H1 (cell line): ENCODE results near the gene FARSB. TPM values are rescaled to one million over a fixed set of nuclear protein-coding genes. Genes with fewer than 3 reads are reported as not detected.

Experiments used
- CTCF ChIA-PET: fragments of 300-600 bp; sonication (Branson Sonifier 250); formaldehyde crosslinking; loops from one replicate; lab custom pipeline; 2021; ENCODE audit not compliant: partially characterized antibody; lab: Charles Lee
- POLR2A ChIA-PET: fragments of 300-600 bp; sonication (Branson Sonifier 250); formaldehyde crosslinking; loops from one replicate; lab custom pipeline; 2021; ENCODE audit warnings: inconsistent platforms; ENCODE audit not compliant: partially characterized antibody; lab: Charles Lee
- DNase-seq, 2 experiments: peaks; one replicate each; pipeline versions ENCODE4 v3.0.0 to v3.0.0-alpha.2; 2010 to 2022; ENCODE audit warnings: low spot score in 2 of 2, low read depth in 1 of 2, mixed read lengths in 1 of 2
- FAIRE-seq: peaks from 2 replicates; lab custom pipeline; 2011; peaks lifted over from hg19 to GRCh38; lab: Jason Lieb, UNC
- H2AFZ ChIP-seq: 2 replicates; pipeline ENCODE4 v1.8.1; 2012; ENCODE audit warnings: low read length, inconsistent platforms
- H2AK5ac ChIP-seq: 2 replicates; pipeline ENCODE4 v1.6.1; 2013; ENCODE audit warnings: low read depth, low read length
- H2BK120ac ChIP-seq: replicated peaks from 2 replicates; pipeline ENCODE3; 2013; ENCODE audit warnings: low read depth, low read length, inconsistent platforms
- H2BK12ac ChIP-seq: 2 replicates; pipeline ENCODE4 v1.6.1; 2013; ENCODE audit warnings: low read depth, low read length
- H2BK15ac ChIP-seq: 2 replicates; pipeline ENCODE4 v1.6.1; 2013; ENCODE audit warnings: low read length
- H2BK20ac ChIP-seq: 2 replicates; pipeline ENCODE4 v1.6.1; 2013; ENCODE audit warnings: low read length
- H2BK5ac ChIP-seq: 2 replicates; pipeline ENCODE4 v1.6.1; 2013; ENCODE audit warnings: low read depth, low read length
- H3K14ac ChIP-seq: 2 replicates; pipeline ENCODE4 v1.6.1; 2013; ENCODE audit warnings: inconsistent platforms; ENCODE audit not compliant: insufficient read length
- H3K18ac ChIP-seq: 2 replicates; pipeline ENCODE4 v1.6.1; 2013; ENCODE audit warnings: low read length; ENCODE audit errors: extremely low read depth
- H3K23ac ChIP-seq: 2 replicates; pipeline ENCODE4 v1.6.1; 2013; ENCODE audit warnings: inconsistent platforms; ENCODE audit not compliant: insufficient read length
- H3K23me2 ChIP-seq: 2 replicates; pipeline ENCODE4 v1.6.1; 2013; ENCODE audit warnings: low read depth, low read length
- H3K27ac ChIP-seq: 2 replicates; pipeline ENCODE4 v1.6.1; 2011; ENCODE audit warnings: low read depth, low read length, inconsistent platforms
- H3K27me3 ChIP-seq, 4 experiments: replicated peaks in 1 of 4; 1 replicate in 1 of 4; 2 replicates in 3 of 4; pipeline versions ENCODE4 v1.6.1 to v1.8.1; 2011 to 2013; ENCODE audit warnings: low read length in 3 of 4, mild to moderate bottlenecking in 3 of 4, inconsistent platforms in 2 of 4, mixed read lengths in 2 of 4, moderate library complexity in 1 of 4; ENCODE audit not compliant: control insufficient read depth in 3 of 4, insufficient read depth in 3 of 4; ENCODE audit errors: extremely low read depth in 1 of 4
- H3K36me3 ChIP-seq, 4 experiments: 2 replicates each; pipeline versions ENCODE4 v1.6.1 to v1.8.1; 2011 to 2013; ENCODE audit warnings: mild to moderate bottlenecking in 4 of 4, low read length in 3 of 4, moderate library complexity in 2 of 4, control low read depth in 1 of 4, inconsistent platforms in 1 of 4; ENCODE audit not compliant: insufficient read depth in 4 of 4, control insufficient read depth in 2 of 4
- H3K4ac ChIP-seq: replicated peaks from 2 replicates; pipeline ENCODE3; 2013; ENCODE audit warnings: low read length, low read depth, mixed read lengths, inconsistent platforms; ENCODE audit not compliant: insufficient read length
- H3K4me1 ChIP-seq, 4 experiments: replicated peaks in 1 of 4; 1 replicate in 1 of 4; 2 replicates in 3 of 4; pipeline versions ENCODE4 v1.6.1 to v1.8.1; 2011 to 2013; ENCODE audit warnings: low read length in 3 of 4, inconsistent platforms in 2 of 4, mixed read lengths in 1 of 4; ENCODE audit not compliant: insufficient read depth in 4 of 4, control insufficient read depth in 3 of 4
- H3K4me2 ChIP-seq, 2 experiments: 2 replicates each; pipeline versions ENCODE4 v1.6.1 to v1.8.1; 2011 to 2013; ENCODE audit warnings: low read depth in 2 of 2, low read length in 2 of 2, control low read depth in 1 of 2, inconsistent platforms in 1 of 2, mild to moderate bottlenecking in 1 of 2; ENCODE audit not compliant: insufficient read depth in 1 of 2
- H3K4me3 ChIP-seq, 4 experiments: fragments of 200-600, 300-600 bp in 1 of 4; sonication (generic), shearing (Covaris generic), sonication (Bioruptor Twin) in 1 of 4; 2 replicates each; pipeline versions ENCODE4 v1.5.1 to v1.8.1; 2011 to 2016; ENCODE audit warnings: low read length in 4 of 4, low read depth in 3 of 4, control low read depth in 2 of 4, inconsistent platforms in 2 of 4, mild to moderate bottlenecking in 2 of 4, mixed read lengths in 1 of 4, moderate library complexity in 1 of 4; ENCODE audit not compliant: insufficient read depth in 2 of 4; ENCODE audit errors: extremely low read depth in 1 of 4
- H3K56ac ChIP-seq: replicated peaks from 2 replicates; pipeline ENCODE3; 2013; ENCODE audit warnings: low read depth, mild to moderate bottlenecking, mixed read lengths, low read length, inconsistent platforms; ENCODE audit not compliant: insufficient read length
- H3K79me1 ChIP-seq: 2 replicates; pipeline ENCODE4 v1.6.1; 2013; ENCODE audit warnings: low read depth, low read length, control low read depth
- H3K79me2 ChIP-seq, 2 experiments: 2 replicates each; pipeline versions ENCODE4 v1.6.1 to v1.8.1; 2012 to 2013; ENCODE audit warnings: low read length in 2 of 2, mild to moderate bottlenecking in 2 of 2, inconsistent platforms in 1 of 2; ENCODE audit not compliant: insufficient read depth in 2 of 2, control insufficient read depth in 1 of 2
- H3K9ac ChIP-seq, 4 experiments: replicated peaks in 1 of 4; 1 replicate in 1 of 4; 2 replicates in 3 of 4; pipeline versions ENCODE4 v1.6.1 to v1.8.1; 2011 to 2013; ENCODE audit warnings: low read depth in 3 of 4, low read length in 3 of 4, control low read depth in 2 of 4, mild to moderate bottlenecking in 2 of 4, moderate library complexity in 2 of 4, inconsistent platforms in 1 of 4; ENCODE audit errors: extremely low read depth in 1 of 4
- H3K9me3 ChIP-seq, 2 experiments: 2 replicates each; pipeline versions ENCODE4 v1.6.1 to v1.8.1; 2012 to 2013; ENCODE audit warnings: mild to moderate bottlenecking in 2 of 2, moderate library complexity in 2 of 2, control low read depth in 1 of 2, inconsistent platforms in 1 of 2, low read depth in 1 of 2, low read length in 1 of 2, mixed read lengths in 1 of 2; ENCODE audit not compliant: insufficient read depth in 2 of 2
- H4K20me1 ChIP-seq, 2 experiments: replicated peaks in 1 of 2; 2 replicates each; pipeline versions ENCODE3 to v1.8.1; 2011 to 2013; ENCODE audit warnings: inconsistent platforms in 2 of 2, low read length in 2 of 2, mild to moderate bottlenecking in 1 of 2; ENCODE audit not compliant: insufficient read depth in 2 of 2, control insufficient read depth in 1 of 2
- H4K5ac ChIP-seq: 2 replicates; pipeline ENCODE4 v1.6.1; 2013; ENCODE audit warnings: low read length, low read depth, mixed read lengths, inconsistent platforms; ENCODE audit not compliant: insufficient read length
- H4K8ac ChIP-seq: 2 replicates; pipeline ENCODE4 v1.8.0; 2013; ENCODE audit warnings: mild to moderate bottlenecking, moderate library complexity, low read length, inconsistent platforms; ENCODE audit not compliant: insufficient read depth; ENCODE audit errors: extremely low read depth
- H4K91ac ChIP-seq: replicated peaks from 2 replicates; pipeline ENCODE3; 2013; ENCODE audit warnings: low read length, mixed read lengths, inconsistent platforms; ENCODE audit not compliant: insufficient read length
- BACH1 ChIP-seq: IDR thresholded peaks from 2 replicates; pipeline ENCODE4 v1.6.1; 2012; ENCODE audit warnings: low read length, improper control_type of control experiment
- EGR1 ChIP-seq: IDR thresholded peaks from 2 replicates; pipeline ENCODE4 v1.6.1; 2011; ENCODE audit warnings: low read depth, low read length, borderline replicate concordance
- NRF1 ChIP-seq: IDR thresholded peaks from 2 replicates; pipeline ENCODE4 v1.6.1; 2011; ENCODE audit warnings: mild to moderate bottlenecking, low read depth, low read length, improper control_type of control experiment
- TCF12 ChIP-seq: IDR thresholded peaks from 2 replicates; pipeline ENCODE4 v1.6.1; 2011; ENCODE audit warnings: low read depth, mild to moderate bottlenecking, low read length
- WGBS, 2 experiments: shearing (Covaris generic) in 1 of 2; methylation state at CpG; one replicate each; pipeline versions ENCODE4 v1.1.6 to v1.1.7; 2013 to 2015; ENCODE audit warnings: low lambda C conversion rate in 2 of 2, mixed read lengths in 2 of 2, inconsistent platforms in 1 of 2, low coverage in 1 of 2, missing lambda C conversion rate in 1 of 2; ENCODE audit not compliant: insufficient replicate concordance in 2 of 2, insufficient coverage in 1 of 2, insufficient read length in 1 of 2; ENCODE audit errors: extremely low coverage in 1 of 2, missing lambda C conversion rate in 1 of 2; 5-methylcytosine and 5-hydroxymethylcytosine counted together
- polyA plus RNA-seq, 7 experiments: library from polyadenylated mRNA; depleted of rRNA in 3 of 7; stranded (reverse) in 5 of 7; unstranded in 2 of 7; fragments of >200 nt in 5 of 7; fragments of 200-250 nt in 2 of 7; gene quantifications; 1 replicate in 5 of 7; 2 replicates in 1 of 7; 4 replicates in 1 of 7; pipeline versions ENCODE4 v1.2.1 to v1.2.3, GENCODE V29; 2011 to 2013; ENCODE audit warnings: missing spikeins in 2 of 7, mixed read lengths in 2 of 7
- total RNA-seq: library from RNA; stranded (reverse); fragmentation: NEBNext Ultra II Directional; extraction: Animal tissue kit (Norgen Biotek cat#: 25700); gene quantifications from 2 replicates; pipeline ENCODE4 v1.2.1, GENCODE V29; 2021

The FARSB gene
- total and polyA plus RNA-seq, 2 of the 8 experiments (the other 6 are each of a cell fraction or from before 2014, with no cell fraction given) = 21.0 to 37.9 TPM

GRCh38 chr2:222572751-222573174 is 83.1 kb downstream of the FARSB start:
- H3K27ac ChIP-seq = no peak overlapping the region
- CTCF ChIA-PET = interaction anchor here (0.9 to 3.9 kb wide), 3 partner anchors 10 to 533 kb away, joined by 3 to 22 read pairs (median 3); no protein-coding TSS in a partner anchor
- H4K20me1 ChIP-seq = no peaks in the 10 kb centered on the region
- H3K9me3 ChIP-seq = no peaks in the 10 kb centered on the region
- H2BK20ac ChIP-seq = no peak overlapping the region
- H2AFZ ChIP-seq = no peak overlapping the region
- H3K27me3 ChIP-seq = peaks cover 0 to 1% (median 0%) of the 10 kb centered on the region in 4 experiments; a peak in 1 of 7 replicates
- POLR2A ChIA-PET = interaction anchor here (1.5 kb wide), 1 partner anchor 10 kb away, joined by 3 read pairs; no protein-coding TSS in a partner anchor
- no peak overlapping the region for H2BK120ac ChIP-seq
- TF ChIP-seq BACH1 (0 out of 2 replicates have a peak, but pooled peaks have one; percentile 17), TCF12 (no peak), EGR1 (no peak), NRF1 (no peak)
- H3K4me1 ChIP-seq = no peaks in the 10 kb centered on the region; a peak in 1 of 7 replicates
- no peak overlapping the region for H3K4me2 ChIP-seq
- no peaks in the 10 kb centered on the region for H3K23me2 ChIP-seq
- no peak for DNase-seq
- no peak overlapping the region for H2BK15ac ChIP-seq
- H3K79me1 ChIP-seq = no peaks in the 10 kb centered on the region
- no peak overlapping the region for H3K18ac ChIP-seq
- no peak overlapping the region for H2BK12ac ChIP-seq
- no peak overlapping the region for H3K14ac ChIP-seq
- no peak overlapping the region for H3K9ac ChIP-seq
- no peak overlapping the region for H3K4me3 ChIP-seq
- H4K5ac ChIP-seq = no peak overlapping the region
- WGBS, 2 experiments = 90% methylated on average over 1 of the region's 1 CpG; no CpG with 5 or more reads in 1 of the 2 experiments
- H4K8ac ChIP-seq = no peak overlapping the region
- H3K4ac ChIP-seq = no peak overlapping the region
- H2BK5ac ChIP-seq = no peak overlapping the region
- no peak overlapping the region for H4K91ac ChIP-seq
- no peak for FAIRE-seq
- peaks cover 0 to 8% (median 6%) of the 10 kb centered on the region in 4 experiments; a peak in 4 of 8 replicates for H3K36me3 ChIP-seq
- H2AK5ac ChIP-seq = no peak overlapping the region
- no peak overlapping the region for H3K56ac ChIP-seq
- no peak overlapping the region for H3K23ac ChIP-seq
- H3K79me2 ChIP-seq = no peaks in the 10 kb centered on the region
